ENCODE data around the gene ZNF467. TPM values are rescaled to one million over a fixed set of nuclear protein-coding genes. Genes with fewer than 3 reads are reported as not detected.

The ZNF467 gene
- polyA plus RNA-seq, 1 donor = 6.0 TPM

DNA sequence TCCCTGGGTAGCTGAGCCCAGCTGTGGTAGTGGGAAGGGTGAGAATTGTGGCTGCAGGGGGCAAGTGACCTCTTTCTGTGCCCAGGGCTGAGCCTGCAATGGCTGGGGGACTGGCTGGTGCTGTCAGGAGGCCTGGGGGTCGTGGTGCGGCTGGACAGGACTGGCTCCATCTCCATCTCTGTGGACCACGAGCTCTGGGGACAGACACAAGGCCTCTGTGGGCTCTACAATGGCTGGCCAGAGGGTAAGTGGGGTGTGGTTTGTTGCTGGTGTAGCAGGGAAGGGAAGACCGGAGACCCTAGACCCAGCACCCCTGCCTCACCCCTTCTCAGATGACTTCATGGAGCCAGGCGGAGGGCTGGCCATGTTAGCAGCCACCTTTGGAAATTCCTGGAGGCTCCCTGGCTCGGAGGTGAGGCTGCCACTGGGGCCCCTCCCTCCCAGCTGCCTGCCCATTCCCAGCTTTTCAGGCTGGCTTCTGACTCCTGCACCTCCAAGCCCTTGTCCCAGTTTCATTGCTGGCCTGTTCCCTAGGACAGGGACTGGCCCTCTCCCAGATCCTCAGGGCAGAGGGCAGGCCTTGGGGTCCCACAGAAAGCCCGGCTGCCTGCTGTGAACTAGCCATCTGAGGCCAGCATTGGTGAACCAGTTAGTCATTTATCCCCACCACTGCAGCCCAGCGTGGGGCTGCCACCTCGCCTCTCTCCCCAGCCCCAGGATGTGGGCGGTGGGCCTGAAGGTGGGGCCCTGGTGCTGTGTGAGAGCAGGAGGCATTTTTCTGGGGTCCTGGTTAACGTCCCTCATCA, 5.5 kb upstream of the ZNF467 start:
- Histone ChIP-seq H3K4me1 (ENCODE audit: control insufficient read depth, insufficient read depth, low read length) (no peaks in the 10 kb centered on the region), H3K27ac (ENCODE audit: low read length) (no peak overlapping the region), H3K9me3 (ENCODE audit: control insufficient read depth, low read depth, low read length) (peaks cover 1% of the 10 kb centered on the region), H3K36me3 (ENCODE audit: control insufficient read depth, insufficient read depth, low read length) (no peaks in the 10 kb centered on the region), H3K27me3 (ENCODE audit: control insufficient read depth, insufficient read depth, low read length) (peaks cover 22% of the 10 kb centered on the region), H3K4me3 (ENCODE audit: low read length) (no peak overlapping the region)
- no CpG with 5 or more reads among the region's 11 CpGs for WGBS (ENCODE audit: insufficient coverage, low lambda C conversion rate)
- no peak for DNase-seq

DNA sequence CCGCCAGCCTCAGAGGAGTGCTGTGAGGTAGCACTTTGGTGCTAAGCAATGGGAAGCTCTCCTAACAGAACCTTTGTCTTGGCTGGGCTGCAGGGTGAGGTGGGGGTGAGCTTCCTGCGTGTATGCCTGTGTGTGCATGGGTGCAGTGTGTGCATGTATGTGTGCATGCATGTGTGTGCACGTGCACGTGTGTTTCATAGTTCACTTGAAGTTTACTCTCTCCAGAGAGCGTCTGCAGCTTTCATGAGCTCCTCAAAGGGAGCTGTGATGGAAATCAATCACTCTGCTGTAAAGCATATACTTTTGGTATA, 4.9 kb upstream of the ZNF467 start:
- H3K27ac ChIP-seq (ENCODE audit: low read length) = no peak overlapping the region
- H3K9me3 ChIP-seq (ENCODE audit: control insufficient read depth, low read depth, low read length) = peaks cover 4% of the 10 kb centered on the region
- DNase-seq = no peak
- WGBS (ENCODE audit: insufficient coverage, low lambda C conversion rate) = no CpG with 5 or more reads among the region's 5 CpGs
- no peaks in the 10 kb centered on the region for H3K36me3 ChIP-seq (ENCODE audit: control insufficient read depth, insufficient read depth, low read length)
- peaks cover 2% of the 10 kb centered on the region for H3K4me1 ChIP-seq (ENCODE audit: control insufficient read depth, insufficient read depth, low read length)
- peaks cover 24% of the 10 kb centered on the region for H3K27me3 ChIP-seq (ENCODE audit: control insufficient read depth, insufficient read depth, low read length)
- no peak overlapping the region for H3K4me3 ChIP-seq (ENCODE audit: low read length)

DNA sequence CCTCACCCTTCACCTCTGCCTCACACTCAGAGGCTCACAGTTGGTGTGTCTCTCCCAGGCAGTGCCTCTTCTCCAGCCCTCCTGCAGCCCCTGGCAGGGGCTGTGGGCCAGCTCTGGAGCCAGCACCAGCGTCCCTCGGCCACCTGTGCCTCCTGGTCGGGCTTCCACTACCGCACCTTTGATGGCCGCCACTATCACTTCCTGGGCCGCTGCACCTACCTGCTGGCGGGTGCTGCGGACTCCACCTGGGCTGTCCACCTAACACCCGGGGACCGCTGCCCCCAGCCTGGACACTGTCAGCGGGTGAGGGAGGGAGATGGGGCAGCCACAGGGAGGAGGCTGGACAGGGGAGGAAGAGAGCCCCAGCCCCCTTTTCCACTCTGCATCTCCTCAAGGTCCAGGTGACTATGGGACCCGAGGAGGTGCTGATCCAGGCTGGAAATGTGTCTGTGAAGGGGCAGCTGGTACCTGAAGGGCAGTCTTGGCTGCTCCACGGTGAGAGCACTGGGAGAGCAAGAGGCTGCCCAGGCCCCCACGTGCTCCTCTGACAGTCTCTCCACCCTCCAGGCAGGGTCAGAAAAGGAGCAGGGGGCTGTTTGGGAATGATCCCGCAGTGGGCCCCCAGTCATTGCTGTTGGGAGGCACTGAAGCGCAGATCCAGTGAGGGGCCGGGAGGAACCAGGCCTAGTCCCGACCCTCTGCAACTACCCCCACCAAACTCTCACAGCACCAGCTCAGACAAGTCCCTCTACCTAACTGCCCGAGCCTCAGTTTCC, 4.4 kb upstream of the ZNF467 start:
- no peak overlapping the region for H3K4me3 ChIP-seq (ENCODE audit: low read length)
- WGBS (ENCODE audit: insufficient coverage, low lambda C conversion rate) = no CpG with 5 or more reads among the region's 19 CpGs
- H3K27me3 ChIP-seq (ENCODE audit: control insufficient read depth, insufficient read depth, low read length) = peaks cover 27% of the 10 kb centered on the region
- no peak for DNase-seq
- H3K4me1 ChIP-seq (ENCODE audit: control insufficient read depth, insufficient read depth, low read length) = peaks cover 2% of the 10 kb centered on the region
- H3K27ac ChIP-seq (ENCODE audit: low read length) = no peak overlapping the region
- H3K36me3 ChIP-seq (ENCODE audit: control insufficient read depth, insufficient read depth, low read length) = no peaks in the 10 kb centered on the region
- H3K9me3 ChIP-seq (ENCODE audit: control insufficient read depth, low read depth, low read length) = peaks cover 7% of the 10 kb centered on the region

DNA sequence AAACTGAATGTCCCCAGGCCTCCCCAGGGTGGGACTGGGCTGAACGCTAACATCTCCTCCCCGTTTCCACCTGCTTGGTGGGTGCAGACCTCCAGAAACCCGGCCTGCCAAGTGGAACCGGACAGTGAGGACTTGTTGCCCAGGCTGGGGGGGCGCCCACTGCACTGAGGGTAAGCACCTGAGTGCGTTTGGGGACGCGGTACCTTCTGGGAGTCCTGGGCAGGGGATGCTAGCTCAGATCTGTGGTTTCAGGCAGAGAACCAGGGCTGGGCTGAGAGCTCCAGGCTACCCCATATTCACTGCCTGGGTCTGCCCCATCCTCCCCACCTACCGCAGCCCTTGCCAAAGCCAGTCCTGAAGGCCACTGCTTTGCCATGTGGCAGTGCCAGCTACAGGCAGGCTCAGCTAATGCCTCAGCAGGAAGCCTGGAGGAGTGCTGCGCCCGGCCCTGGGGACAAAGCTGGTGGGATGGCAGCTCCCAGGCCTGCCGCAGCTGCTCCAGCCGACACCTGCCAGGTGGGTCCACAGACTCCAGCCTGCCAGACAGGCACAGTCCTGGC, 3.5 kb upstream of the ZNF467 start:
- Histone ChIP-seq H3K36me3 (ENCODE audit: control insufficient read depth, insufficient read depth, low read length) (no peaks in the 10 kb centered on the region), H3K4me3 (ENCODE audit: low read length) (no peak overlapping the region), H3K4me1 (ENCODE audit: control insufficient read depth, insufficient read depth, low read length) (peaks cover 2% of the 10 kb centered on the region), H3K9me3 (ENCODE audit: control insufficient read depth, low read depth, low read length) (peaks cover 7% of the 10 kb centered on the region), H3K27me3 (ENCODE audit: control insufficient read depth, insufficient read depth, low read length) (peaks cover 31% of the 10 kb centered on the region), H3K27ac (ENCODE audit: low read length) (no peak overlapping the region)
- no CpG with 5 or more reads among the region's 13 CpGs for WGBS (ENCODE audit: insufficient coverage, low lambda C conversion rate)
- no peak for DNase-seq

DNA sequence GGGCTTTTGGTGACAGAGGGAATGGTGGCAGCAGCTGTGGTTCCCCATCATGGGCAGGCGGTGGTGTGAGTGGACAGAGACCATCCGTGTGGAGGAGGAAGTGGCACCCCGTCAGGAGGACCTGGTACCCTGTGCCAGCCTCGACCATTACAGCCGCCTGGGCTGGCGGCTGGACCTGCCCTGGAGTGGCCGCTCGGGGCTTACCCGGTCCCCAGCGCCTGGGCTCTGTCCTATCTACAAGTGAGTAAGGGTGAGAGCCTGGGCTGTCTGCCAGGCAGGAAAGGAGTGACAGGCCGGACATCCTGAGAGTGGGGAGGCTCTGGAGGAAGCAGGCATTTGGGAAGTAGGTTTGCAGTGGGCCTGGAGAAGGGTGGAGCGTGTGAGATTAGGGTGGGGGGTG, 2.9 kb upstream of the ZNF467 start:
- Histone ChIP-seq H3K27me3 (ENCODE audit: control insufficient read depth, insufficient read depth, low read length) (peaks cover 32% of the 10 kb centered on the region), H3K4me1 (ENCODE audit: control insufficient read depth, insufficient read depth, low read length) (peaks cover 2% of the 10 kb centered on the region), H3K4me3 (ENCODE audit: low read length) (no peak overlapping the region), H3K27ac (ENCODE audit: low read length) (no peak overlapping the region), H3K9me3 (ENCODE audit: control insufficient read depth, low read depth, low read length) (peaks cover 7% of the 10 kb centered on the region), H3K36me3 (ENCODE audit: control insufficient read depth, insufficient read depth, low read length) (no peaks in the 10 kb centered on the region)
- DNase-seq = peak in 1 of 2 donors; percentile 22
- WGBS (ENCODE audit: insufficient coverage, low lambda C conversion rate) = no CpG with 5 or more reads among the region's 12 CpGs

DNA sequence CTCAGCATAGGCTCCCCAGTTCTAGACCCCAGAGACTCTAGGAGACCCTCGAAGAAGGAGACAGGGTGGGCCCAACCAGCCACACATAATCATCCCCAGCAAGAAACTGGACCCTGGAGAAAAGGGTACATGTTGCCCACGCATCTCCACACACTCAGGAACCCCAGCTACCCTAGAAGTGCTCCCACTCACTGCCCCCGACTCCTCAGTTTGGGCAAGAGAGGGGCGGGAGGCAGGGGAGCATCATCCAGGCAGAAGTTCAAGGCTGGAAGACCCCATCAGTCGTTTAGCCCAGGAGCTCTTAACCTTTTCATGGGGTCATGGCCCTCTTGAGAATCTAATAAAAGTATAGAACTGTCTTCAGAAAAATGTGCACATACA, 1.8 kb upstream of the ZNF467 start:
- no peak overlapping the region for H3K27ac ChIP-seq (ENCODE audit: low read length)
- H3K4me3 ChIP-seq (ENCODE audit: low read length) = no peak overlapping the region
- peaks cover 6% of the 10 kb centered on the region for H3K4me1 ChIP-seq (ENCODE audit: control insufficient read depth, insufficient read depth, low read length)
- H3K9me3 ChIP-seq (ENCODE audit: control insufficient read depth, low read depth, low read length) = peaks cover 7% of the 10 kb centered on the region
- no peak for DNase-seq
- WGBS (ENCODE audit: insufficient coverage, low lambda C conversion rate) = no CpG with 5 or more reads among the region's 5 CpGs
- peaks cover 43% of the 10 kb centered on the region for H3K27me3 ChIP-seq (ENCODE audit: control insufficient read depth, insufficient read depth, low read length)
- H3K36me3 ChIP-seq (ENCODE audit: control insufficient read depth, insufficient read depth, low read length) = no peaks in the 10 kb centered on the region

DNA sequence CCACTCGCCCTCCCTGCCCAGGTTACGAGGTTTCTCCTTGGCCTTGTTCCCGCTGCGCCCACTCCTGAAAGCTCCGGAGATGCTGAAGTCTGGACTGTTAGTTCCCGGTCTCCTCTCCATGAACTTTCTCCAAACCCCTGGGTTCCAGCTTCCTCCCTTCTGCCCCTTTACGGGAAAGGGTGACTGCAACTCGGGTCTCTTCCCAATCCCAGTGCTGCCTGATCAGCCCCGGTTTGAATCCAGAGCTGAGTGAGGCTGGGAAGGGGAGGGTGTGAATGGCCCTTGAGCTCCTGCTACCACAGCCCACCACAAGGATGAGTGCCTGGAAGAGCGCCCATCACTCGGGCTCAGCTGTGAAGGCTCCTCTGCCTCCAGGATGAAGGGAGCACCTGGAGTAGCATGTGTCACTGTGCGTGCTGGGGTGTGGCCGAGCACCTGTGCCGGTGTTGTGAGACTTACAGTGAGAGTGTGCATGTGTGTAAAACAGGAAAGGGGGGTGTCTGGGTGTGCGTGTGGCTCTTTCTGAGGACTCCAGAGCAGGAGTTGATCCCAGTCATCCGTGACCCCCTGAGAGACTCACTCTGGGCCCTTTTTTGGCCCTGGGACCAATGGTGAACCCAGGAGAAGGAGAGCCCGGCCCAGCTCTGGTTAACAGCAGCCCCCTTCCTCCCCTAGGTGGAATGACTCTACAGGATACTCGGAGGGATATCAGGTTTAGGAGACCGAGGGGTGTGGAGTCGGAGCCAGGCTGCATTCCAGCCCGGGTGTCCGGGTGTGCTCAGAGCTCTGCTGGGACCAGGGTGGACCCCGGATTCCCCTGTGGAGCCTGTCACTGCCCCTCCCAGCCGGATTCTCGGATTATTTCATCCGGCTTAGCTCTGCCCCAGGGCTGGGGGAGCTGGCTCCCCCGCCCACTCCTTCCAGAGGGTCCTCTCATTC, 1.1 kb upstream of the ZNF467 start:
- Histone ChIP-seq H3K36me3 (ENCODE audit: control insufficient read depth, insufficient read depth, low read length) (no peaks in the 10 kb centered on the region), H3K27ac (ENCODE audit: low read length) (no peak overlapping the region), H3K27me3 (ENCODE audit: control insufficient read depth, insufficient read depth, low read length) (peaks cover 47% of the 10 kb centered on the region), H3K4me3 (ENCODE audit: low read length) (no peak overlapping the region), H3K9me3 (ENCODE audit: control insufficient read depth, low read depth, low read length) (peaks cover 7% of the 10 kb centered on the region), H3K4me1 (ENCODE audit: control insufficient read depth, insufficient read depth, low read length) (peaks cover 6% of the 10 kb centered on the region)
- DNase-seq = peak; percentile 38 to 58
- WGBS (ENCODE audit: insufficient coverage, low lambda C conversion rate) = no CpG with 5 or more reads among the region's 27 CpGs

DNA sequence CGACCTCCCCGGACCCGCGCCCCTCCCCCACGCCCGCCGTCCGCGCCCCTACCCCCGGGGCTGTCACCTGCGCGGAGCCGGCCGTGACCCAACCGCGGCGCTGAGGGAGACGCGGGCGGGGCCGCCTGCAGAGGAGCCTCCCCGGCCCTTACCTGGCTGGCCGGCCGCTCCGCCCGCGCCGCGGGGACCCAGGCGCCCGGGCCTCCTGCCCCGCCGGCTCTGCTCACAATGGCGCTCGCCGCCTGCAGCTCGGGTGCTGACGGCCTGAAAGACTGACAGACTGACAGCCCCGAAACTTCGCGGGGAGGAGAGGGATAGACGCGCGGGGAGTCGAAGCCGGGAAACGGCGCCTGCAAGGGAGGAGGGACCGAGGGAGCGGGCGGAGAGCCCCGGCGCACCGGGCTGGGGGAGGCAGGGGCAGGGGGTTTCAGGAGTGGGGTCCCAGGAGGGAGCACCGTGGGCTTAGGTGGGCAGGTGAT, 393 bp downstream of the ZNF467 start:
- Histone ChIP-seq H3K4me3 (ENCODE audit: low read length) (peak overlapping the region; percentile 44), H3K9me3 (ENCODE audit: control insufficient read depth, low read depth, low read length) (peaks cover 7% of the 10 kb centered on the region), H3K4me1 (ENCODE audit: control insufficient read depth, insufficient read depth, low read length) (peaks cover 6% of the 10 kb centered on the region), H3K27ac (ENCODE audit: low read length) (no peak overlapping the region), H3K27me3 (ENCODE audit: control insufficient read depth, insufficient read depth, low read length) (peaks cover 61% of the 10 kb centered on the region), H3K36me3 (ENCODE audit: control insufficient read depth, insufficient read depth, low read length) (peaks cover 3% of the 10 kb centered on the region)
- DNase-seq = peak in 1 of 2 donors; percentile 31
- no CpG with 5 or more reads among the region's 55 CpGs for WGBS (ENCODE audit: insufficient coverage, low lambda C conversion rate)

DNA sequence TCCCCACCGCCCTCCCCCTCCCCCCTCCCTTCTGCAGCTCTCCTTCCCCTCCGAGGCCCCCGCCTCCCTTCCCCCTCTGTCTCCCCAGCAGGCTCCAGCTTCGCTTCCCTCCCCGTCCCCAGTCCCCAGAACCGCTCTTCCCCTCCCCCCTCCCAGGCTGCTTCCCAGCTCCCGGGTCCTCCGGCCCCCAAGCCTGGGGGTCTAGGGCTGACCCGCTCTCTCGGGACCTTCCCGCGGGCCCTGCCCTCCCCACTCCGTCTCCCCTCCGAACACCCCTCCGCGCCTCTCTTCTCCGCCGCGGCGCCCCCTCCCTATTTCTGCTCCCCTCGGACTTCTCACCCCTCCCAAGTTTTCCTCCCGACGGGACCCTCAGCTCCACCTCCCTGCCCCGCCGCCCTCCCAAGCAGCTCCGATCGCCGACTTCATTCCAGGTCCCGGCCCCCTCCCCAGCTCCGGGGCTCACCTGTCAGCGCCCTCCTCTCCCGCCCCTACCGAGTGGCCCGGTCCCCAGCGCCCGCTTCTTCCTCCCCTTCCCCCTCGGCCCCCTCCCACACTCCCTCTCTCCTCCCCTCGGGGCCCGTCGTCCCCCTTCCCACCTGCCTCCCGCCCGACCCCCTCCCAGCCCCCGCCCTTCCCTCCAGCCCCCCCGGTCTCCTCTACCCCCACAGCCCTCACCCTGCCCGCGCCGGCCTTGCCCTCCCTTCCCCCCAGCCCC, 990 bp downstream of the ZNF467 start:
- Histone ChIP-seq H3K4me1 (ENCODE audit: control insufficient read depth, insufficient read depth, low read length) (peaks cover 6% of the 10 kb centered on the region), H3K9me3 (ENCODE audit: control insufficient read depth, low read depth, low read length) (peaks cover 7% of the 10 kb centered on the region), H3K27ac (ENCODE audit: low read length) (peak overlapping the region; percentile 38), H3K36me3 (ENCODE audit: control insufficient read depth, insufficient read depth, low read length) (peaks cover 3% of the 10 kb centered on the region), H3K4me3 (ENCODE audit: low read length) (peak overlapping the region; percentile 62), H3K27me3 (ENCODE audit: control insufficient read depth, insufficient read depth, low read length) (peaks cover 67% of the 10 kb centered on the region)
- WGBS (ENCODE audit: insufficient coverage, low lambda C conversion rate) = no CpG with 5 or more reads among the region's 47 CpGs
- peak in 1 of 2 donors; percentile 36 for DNase-seq
